Heart left ventricle (tissue), 13 donors: ENCODE results near the gene U2AF1L4.

Experiments used
- POLR2A ChIP-seq, 2 donors: fragments of 450-650 bp; IDR thresholded peaks; one replicate each; pipeline ENCODE4 v1.6.1; 2017; ENCODE audit warnings: antibody characterized with exemption in 2 of 2, mild to moderate bottlenecking in 2 of 2, moderate library complexity in 2 of 2
- TF ChIP-seq, protein P1 (sequence below), 12 donors: fragments of 200-600 bp; sonication (generic) in 4 of 12; IDR thresholded peaks; one replicate each; pipeline versions ENCODE4 v1.5.0 to v1.8.0; 2018 to 2022; ENCODE audit warnings: antibody characterized with exemption in 12 of 12, mild to moderate bottlenecking in 5 of 12
- donor health status: ischemic (EF 13 %, LVEDD 7.1; RV severe dilation, severe dysfunction).
- donor health status: DM: no; HTN: yes; CAD: no.
- donor health status: DM: no; HTN: no; CAD: no.
- donor health status: ischemic (EF 25% LVEDD 6.9; RV normal size, moderate dysfunction).
- donor health status: ischemic (EF 25% LVEDD 5.7; RV mildly dilated, moderate dysfunction).
- donor health status: ischemic (EF 35%, LVEDD 5.7; RV mildly dilated, moderate dysfunction).
- donor health status: nonischemic (EF 11% LVEDD 7.7; RV severe dilation, severe dysfunction).
- donor health status: DM: yes; HTN: yes; CAD: no.
- donor health status: PGD.
- donor health status: ischemic (EF 29% LVEDD 5.4; RV normal size, mild dysfunction).
- donor health status: nonischemic (EF 23%, LVEDD 6.1; RV moderate dilation, normal function).

DNA sequence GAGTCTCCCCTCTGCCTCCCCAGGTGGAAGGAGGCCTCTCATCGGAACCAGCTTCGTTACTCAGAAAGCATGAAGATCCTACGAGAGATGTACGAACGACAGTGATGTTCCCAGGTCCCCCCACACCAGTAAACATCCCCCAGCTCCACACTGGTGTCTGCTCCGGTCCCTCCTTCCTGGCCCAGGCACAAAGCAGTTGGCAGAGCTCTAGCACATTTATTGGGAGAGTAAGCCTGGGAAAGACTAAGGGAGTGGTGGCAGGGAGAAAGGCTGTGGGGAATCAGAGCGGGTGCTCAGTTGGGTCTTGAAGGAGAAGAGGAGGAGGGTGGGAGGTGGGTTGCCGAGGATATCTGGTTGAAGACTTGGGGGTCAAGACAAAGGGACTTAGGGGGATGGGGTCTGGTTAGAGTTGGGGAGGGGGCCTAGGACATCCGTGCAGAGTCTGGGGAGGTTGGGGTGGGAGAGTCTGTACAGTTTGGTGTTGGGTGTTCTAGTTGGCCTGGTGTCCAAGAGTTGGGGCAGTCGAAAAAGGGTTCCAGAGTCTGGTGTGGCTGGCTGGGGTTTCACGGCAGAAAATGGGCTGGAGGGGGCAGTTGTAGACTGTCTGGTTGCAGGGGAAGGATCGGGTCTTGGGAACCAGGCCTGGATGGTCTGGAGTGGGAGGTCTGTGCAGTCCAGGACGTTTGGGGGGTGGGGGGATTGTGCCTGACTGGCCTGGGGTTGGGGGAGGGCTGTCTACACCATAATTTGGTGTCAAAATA lies 9.3 kb upstream of the U2AF1L4 start:
- TF ChIP-seq, protein P1, sequence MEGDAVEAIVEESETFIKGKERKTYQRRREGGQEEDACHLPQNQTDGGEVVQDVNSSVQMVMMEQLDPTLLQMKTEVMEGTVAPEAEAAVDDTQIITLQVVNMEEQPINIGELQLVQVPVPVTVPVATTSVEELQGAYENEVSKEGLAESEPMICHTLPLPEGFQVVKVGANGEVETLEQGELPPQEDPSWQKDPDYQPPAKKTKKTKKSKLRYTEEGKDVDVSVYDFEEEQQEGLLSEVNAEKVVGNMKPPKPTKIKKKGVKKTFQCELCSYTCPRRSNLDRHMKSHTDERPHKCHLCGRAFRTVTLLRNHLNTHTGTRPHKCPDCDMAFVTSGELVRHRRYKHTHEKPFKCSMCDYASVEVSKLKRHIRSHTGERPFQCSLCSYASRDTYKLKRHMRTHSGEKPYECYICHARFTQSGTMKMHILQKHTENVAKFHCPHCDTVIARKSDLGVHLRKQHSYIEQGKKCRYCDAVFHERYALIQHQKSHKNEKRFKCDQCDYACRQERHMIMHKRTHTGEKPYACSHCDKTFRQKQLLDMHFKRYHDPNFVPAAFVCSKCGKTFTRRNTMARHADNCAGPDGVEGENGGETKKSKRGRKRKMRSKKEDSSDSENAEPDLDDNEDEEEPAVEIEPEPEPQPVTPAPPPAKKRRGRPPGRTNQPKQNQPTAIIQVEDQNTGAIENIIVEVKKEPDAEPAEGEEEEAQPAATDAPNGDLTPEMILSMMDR (IDR thresholded peaks at IDR 0.05) = no peak
- no peak for TF ChIP-seq POLR2A (IDR thresholded peaks at IDR 0.05)
